Stimulated activated naive CD8-positive, alpha-beta T cell treated with anti-CD3 and anti-CD28 coated beads, Interleukin-15, Interleukin-2, amounts not matched to agents 100 ng/mL and 50 ng/mL, for 24 hours (primary cell): ENCODE measurements around the gene SLC51B.

ENCODE experiments used
- H3K27ac Mint-ChIP-seq: one replicate; pipeline ENCODE4 v1.8.0; 2021; ENCODE audit warnings: mild to moderate bottlenecking, mixed read lengths
- H3K27me3 Mint-ChIP-seq: one replicate; pipeline ENCODE4 v1.8.0; 2021; ENCODE audit warnings: mixed read lengths
- H3K36me3 Mint-ChIP-seq: one replicate; pipeline ENCODE4 v1.8.0; 2021; ENCODE audit warnings: low read depth, mixed read lengths
- H3K4me1 Mint-ChIP-seq: one replicate; pipeline ENCODE4 v1.8.0; 2021; ENCODE audit warnings: low read depth, mixed read lengths
- H3K4me3 Mint-ChIP-seq: one replicate; pipeline ENCODE4 v1.8.0; 2021; ENCODE audit warnings: mild to moderate bottlenecking, mixed read lengths
- H3K9me3 Mint-ChIP-seq: one replicate; pipeline ENCODE4 v1.8.0; 2021; ENCODE audit warnings: mixed read lengths

SLC51B gene

GRCh38 chr15:65054333-65055200, 9.4 kb downstream of the SLC51B start:
- Mint-ChIP-seq H3K4me3 (no peak overlapping the region), H3K27ac (no peak overlapping the region), H3K36me3 (no peaks in the 10 kb centered on the region), H3K4me1 (peaks cover 13% of the 10 kb centered on the region), H3K27me3 (no peaks in the 10 kb centered on the region), H3K9me3 (no peaks in the 10 kb centered on the region)

DNA sequence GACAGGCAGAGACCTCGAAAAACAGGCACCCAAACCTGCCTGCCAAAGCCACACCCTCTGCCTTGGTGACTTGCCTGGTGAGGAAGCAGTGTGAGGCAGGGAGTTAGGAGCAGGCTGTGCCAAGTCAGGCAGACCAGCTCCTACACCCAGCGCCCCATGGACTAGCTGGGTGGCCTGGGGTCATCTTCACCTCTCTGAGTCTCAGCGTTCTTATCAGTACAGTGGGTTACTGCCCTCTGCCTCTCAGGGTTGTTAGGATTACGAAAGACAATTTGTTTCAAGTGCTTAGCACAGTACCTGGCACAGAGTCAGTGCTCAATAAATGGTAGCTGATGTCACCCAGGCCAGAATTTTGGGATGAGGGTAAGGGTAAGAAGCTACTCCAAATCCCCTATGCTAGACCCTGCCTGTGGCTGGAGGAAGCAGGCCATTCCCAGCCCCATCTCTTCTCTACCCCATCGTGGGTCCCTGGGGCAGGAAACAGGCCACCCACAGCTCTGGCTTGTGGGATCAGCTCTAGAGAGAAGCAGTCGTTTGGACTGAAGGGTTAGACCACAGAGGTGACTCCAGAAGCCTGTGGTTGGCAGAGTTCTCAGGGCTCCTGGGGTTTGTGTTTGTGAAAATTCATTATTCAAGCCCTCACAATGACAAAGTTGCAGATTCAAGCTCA, 10.1 kb downstream of the SLC51B start:
- Mint-ChIP-seq H3K27me3 (no peaks in the 10 kb centered on the region), H3K4me1 (peaks cover 5% of the 10 kb centered on the region), H3K9me3 (no peaks in the 10 kb centered on the region), H3K27ac (no peak overlapping the region), H3K36me3 (no peaks in the 10 kb centered on the region), H3K4me3 (no peak overlapping the region)

- H3K9me3 Mint-ChIP-seq = no peaks in the 10 kb centered on the region
- H3K27ac Mint-ChIP-seq = no peak overlapping the region
- H3K36me3 Mint-ChIP-seq = no peaks in the 10 kb centered on the region
- H3K27me3 Mint-ChIP-seq = no peaks in the 10 kb centered on the region
- no peak overlapping the region for H3K4me3 Mint-ChIP-seq
- peaks cover 3% of the 10 kb centered on the region for H3K4me1 Mint-ChIP-seq
These were observed 10.9 kb downstream of the SLC51B start for GRCh38 chr15:65056106-65056505.

DNA sequence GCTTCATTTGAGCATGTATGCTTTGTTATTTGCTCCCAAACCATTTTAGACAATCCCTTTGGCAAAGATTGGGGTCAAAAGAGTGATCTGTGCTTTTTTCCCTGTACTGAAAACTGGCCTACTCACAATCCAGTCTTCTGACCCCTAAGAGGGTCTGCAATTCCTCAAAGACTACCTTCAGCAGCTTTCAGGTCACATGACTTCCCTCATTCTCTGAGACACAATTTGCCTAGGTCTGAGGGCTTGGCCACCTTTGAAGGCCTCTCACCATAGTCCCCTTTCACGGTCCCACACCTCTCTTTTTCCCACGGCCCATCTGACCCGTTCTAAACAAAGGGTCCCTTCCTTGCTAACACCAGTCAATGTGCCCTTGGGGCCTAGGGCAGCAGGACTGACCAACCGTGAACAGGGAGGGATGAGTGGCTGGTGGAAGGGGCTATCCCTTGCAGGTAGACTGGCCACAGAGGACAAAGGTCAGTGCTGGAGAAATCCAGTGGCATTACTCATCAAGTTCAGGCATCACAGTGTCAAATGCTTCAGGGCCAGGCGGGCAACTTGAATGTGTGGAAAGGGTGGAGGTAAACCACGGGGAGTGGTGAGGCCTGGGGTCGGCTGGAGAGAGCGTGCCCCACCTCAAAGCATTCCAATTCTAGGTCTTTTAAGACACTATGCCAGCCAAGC, 11.8 kb downstream of the SLC51B start:
- Mint-ChIP-seq H3K36me3 (no peaks in the 10 kb centered on the region), H3K9me3 (no peaks in the 10 kb centered on the region), H3K4me1 (peaks cover 3% of the 10 kb centered on the region), H3K4me3 (no peak overlapping the region), H3K27me3 (no peaks in the 10 kb centered on the region), H3K27ac (no peak overlapping the region)

GRCh38 chr15:65057549-65057940, 12.4 kb downstream of the SLC51B start:
- H3K27ac Mint-ChIP-seq = no peak overlapping the region
- H3K27me3 Mint-ChIP-seq = no peaks in the 10 kb centered on the region
- H3K36me3 Mint-ChIP-seq = no peaks in the 10 kb centered on the region
- no peaks in the 10 kb centered on the region for H3K9me3 Mint-ChIP-seq
- H3K4me3 Mint-ChIP-seq = no peak overlapping the region
- H3K4me1 Mint-ChIP-seq = peaks cover 3% of the 10 kb centered on the region

GRCh38 chr15:65058394-65059368, 13.5 kb downstream of the SLC51B start:
- no peaks in the 10 kb centered on the region for H3K36me3 Mint-ChIP-seq
- peaks cover 3% of the 10 kb centered on the region for H3K4me1 Mint-ChIP-seq
- no peak overlapping the region for H3K4me3 Mint-ChIP-seq
- H3K27me3 Mint-ChIP-seq = no peaks in the 10 kb centered on the region
- H3K27ac Mint-ChIP-seq = no peak overlapping the region
- no peaks in the 10 kb centered on the region for H3K9me3 Mint-ChIP-seq

DNA sequence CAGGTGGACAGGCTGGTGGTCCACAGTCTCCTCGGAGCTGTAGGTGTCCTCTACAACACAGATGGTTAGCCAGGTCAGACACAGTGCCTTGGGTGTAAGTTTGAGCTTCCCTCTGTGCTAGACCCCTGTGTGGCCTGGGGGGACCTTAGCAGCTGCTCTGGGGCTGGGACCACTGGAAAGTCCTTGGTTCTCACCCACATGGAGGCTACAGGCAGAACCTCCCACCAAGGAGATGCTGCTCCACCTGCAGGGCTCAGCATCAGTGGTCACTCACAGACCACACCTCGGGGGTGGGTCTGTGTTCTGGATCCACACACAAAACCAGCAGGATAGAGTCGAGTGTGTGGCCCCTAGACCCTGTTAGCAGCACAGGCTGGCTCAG, 14.2 kb downstream of the SLC51B start:
- Mint-ChIP-seq H3K27me3 (no peaks in the 10 kb centered on the region), H3K9me3 (no peaks in the 10 kb centered on the region), H3K4me3 (no peak overlapping the region), H3K27ac (no peak overlapping the region), H3K4me1 (peaks cover 3% of the 10 kb centered on the region), H3K36me3 (no peaks in the 10 kb centered on the region)

- no peak overlapping the region for H3K4me3 Mint-ChIP-seq
- H3K9me3 Mint-ChIP-seq = no peaks in the 10 kb centered on the region
- H3K27ac Mint-ChIP-seq = no peak overlapping the region
- no peaks in the 10 kb centered on the region for H3K27me3 Mint-ChIP-seq
- H3K4me1 Mint-ChIP-seq = peaks cover 3% of the 10 kb centered on the region
- H3K36me3 Mint-ChIP-seq = no peaks in the 10 kb centered on the region
These were observed 14.9 kb downstream of the SLC51B start for GRCh38 chr15:65059931-65060596.

GRCh38 chr15:65060641-65061397, 15.6 kb downstream of the SLC51B start:
- Mint-ChIP-seq H3K9me3 (no peaks in the 10 kb centered on the region), H3K36me3 (no peaks in the 10 kb centered on the region), H3K27me3 (peaks cover 5% of the 10 kb centered on the region), H3K4me1 (no peaks in the 10 kb centered on the region), H3K27ac (no peak overlapping the region), H3K4me3 (no peak overlapping the region)

- H3K27me3 Mint-ChIP-seq = peaks cover 16% of the 10 kb centered on the region
- H3K27ac Mint-ChIP-seq = no peak overlapping the region
- no peak overlapping the region for H3K4me3 Mint-ChIP-seq
- no peaks in the 10 kb centered on the region for H3K4me1 Mint-ChIP-seq
- no peaks in the 10 kb centered on the region for H3K9me3 Mint-ChIP-seq
- H3K36me3 Mint-ChIP-seq = no peaks in the 10 kb centered on the region
These were observed 16.9 kb downstream of the SLC51B start for GRCh38 chr15:65062061-65062460.

GRCh38 chr15:65062726-65063125, 17.5 kb downstream of the SLC51B start:
- Mint-ChIP-seq H3K4me3 (no peak overlapping the region), H3K27me3 (peaks cover 20% of the 10 kb centered on the region), H3K9me3 (no peaks in the 10 kb centered on the region), H3K27ac (no peak overlapping the region), H3K36me3 (no peaks in the 10 kb centered on the region), H3K4me1 (no peaks in the 10 kb centered on the region)

- Mint-ChIP-seq H3K36me3 (no peaks in the 10 kb centered on the region), H3K27ac (no peak overlapping the region), H3K4me3 (no peak overlapping the region)
These were observed 20.9 kb downstream of the SLC51B start for GRCh38 chr15:65066001-65066634.

GRCh38 chr15:65066635-65067316, 21.6 kb downstream of the SLC51B start:
- Mint-ChIP-seq H3K27me3 (peaks cover 27% of the 10 kb centered on the region), H3K4me3 (no peak overlapping the region), H3K9me3 (no peaks in the 10 kb centered on the region), H3K27ac (no peak overlapping the region), H3K4me1 (no peaks in the 10 kb centered on the region), H3K36me3 (no peaks in the 10 kb centered on the region)

More at GRCh38 chr15:65066001-65066634, 20.9 kb downstream of the SLC51B start:
- peaks cover 27% of the 10 kb centered on the region for H3K27me3 Mint-ChIP-seq
- H3K4me1 Mint-ChIP-seq = no peaks in the 10 kb centered on the region
- no peaks in the 10 kb centered on the region for H3K9me3 Mint-ChIP-seq
